BE2C (cell line): ENCODE data around the gene BRSK2.

Source experiments
- DNase-seq: peaks from one replicate; pipeline ENCODE4 v3.0.0-alpha.2; 2020
- H3K27me3 ChIP-seq: fragments of 250-450 bp; sonication (Bioruptor Pico); 2 replicates; pipeline ENCODE4 v1.5.1; 2020; ENCODE audit warnings: mild to moderate bottlenecking
- H3K36me3 ChIP-seq: fragments of 250-450 bp; sonication (Bioruptor Pico); 2 replicates; pipeline ENCODE4 v1.5.1; 2020; ENCODE audit warnings: mild to moderate bottlenecking
- H3K4me1 ChIP-seq: fragments of 250-450 bp; sonication (Bioruptor Pico); 2 replicates; pipeline ENCODE4 v1.5.1; 2020
- H3K4me3 ChIP-seq: 2 replicates; pipeline ENCODE4 v1.5.1; 2011; ENCODE audit warnings: low read depth, low read length
- H3K9me3 ChIP-seq: fragments of 250-450 bp; sonication (Bioruptor Pico); 2 replicates; pipeline ENCODE4 v1.5.1; 2020
- TF ChIP-seq, protein P1 (sequence below): IDR thresholded peaks from 2 replicates; pipeline ENCODE4 v1.5.1; 2012; ENCODE audit warnings: mild to moderate bottlenecking, low read depth, low read length

Gene BRSK2

DNA sequence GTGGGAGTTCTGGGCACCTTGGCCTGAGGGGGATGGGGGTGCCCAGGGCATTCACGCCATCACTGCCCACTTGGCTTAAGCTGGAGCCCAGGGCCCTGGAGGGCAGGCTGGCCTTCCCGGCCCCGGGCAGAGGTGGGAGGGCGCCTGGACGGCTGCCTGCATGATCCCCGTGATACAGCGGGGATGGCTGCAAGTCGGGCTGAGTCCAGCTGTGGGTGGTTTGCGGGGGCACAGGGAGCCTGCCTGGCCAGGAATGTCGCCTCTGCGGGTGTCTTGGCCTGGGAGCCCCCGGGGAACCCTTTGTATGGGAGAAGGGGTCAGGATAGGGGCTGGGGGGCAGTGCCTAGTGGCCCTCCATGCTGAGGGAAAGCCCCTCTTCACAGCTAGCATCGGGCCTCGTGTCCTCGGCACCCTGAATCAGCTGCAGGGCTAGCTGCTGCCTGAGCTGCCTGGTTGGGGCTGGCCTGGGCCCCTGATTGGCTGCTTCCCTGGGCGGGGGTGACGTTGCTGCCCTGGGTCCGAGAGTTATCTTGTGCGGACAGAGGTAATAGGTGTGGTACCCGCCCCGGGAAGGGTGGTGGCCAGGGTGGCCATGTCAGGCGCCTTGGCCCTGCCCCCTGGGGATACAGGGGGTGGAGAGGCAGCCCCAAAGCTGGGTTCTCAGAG lies 8.3 kb downstream of the BRSK2 start:
- Histone ChIP-seq H3K9me3 (no peaks in the 10 kb centered on the region), H3K27me3 (no peaks in the 10 kb centered on the region), H3K4me3 (no peak overlapping the region), H3K36me3 (no peaks in the 10 kb centered on the region), H3K4me1 (peaks cover 11% of the 10 kb centered on the region)
- TF ChIP-seq, protein P1, sequence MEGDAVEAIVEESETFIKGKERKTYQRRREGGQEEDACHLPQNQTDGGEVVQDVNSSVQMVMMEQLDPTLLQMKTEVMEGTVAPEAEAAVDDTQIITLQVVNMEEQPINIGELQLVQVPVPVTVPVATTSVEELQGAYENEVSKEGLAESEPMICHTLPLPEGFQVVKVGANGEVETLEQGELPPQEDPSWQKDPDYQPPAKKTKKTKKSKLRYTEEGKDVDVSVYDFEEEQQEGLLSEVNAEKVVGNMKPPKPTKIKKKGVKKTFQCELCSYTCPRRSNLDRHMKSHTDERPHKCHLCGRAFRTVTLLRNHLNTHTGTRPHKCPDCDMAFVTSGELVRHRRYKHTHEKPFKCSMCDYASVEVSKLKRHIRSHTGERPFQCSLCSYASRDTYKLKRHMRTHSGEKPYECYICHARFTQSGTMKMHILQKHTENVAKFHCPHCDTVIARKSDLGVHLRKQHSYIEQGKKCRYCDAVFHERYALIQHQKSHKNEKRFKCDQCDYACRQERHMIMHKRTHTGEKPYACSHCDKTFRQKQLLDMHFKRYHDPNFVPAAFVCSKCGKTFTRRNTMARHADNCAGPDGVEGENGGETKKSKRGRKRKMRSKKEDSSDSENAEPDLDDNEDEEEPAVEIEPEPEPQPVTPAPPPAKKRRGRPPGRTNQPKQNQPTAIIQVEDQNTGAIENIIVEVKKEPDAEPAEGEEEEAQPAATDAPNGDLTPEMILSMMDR, result no peak
- DNase-seq, result no peak

DNA sequence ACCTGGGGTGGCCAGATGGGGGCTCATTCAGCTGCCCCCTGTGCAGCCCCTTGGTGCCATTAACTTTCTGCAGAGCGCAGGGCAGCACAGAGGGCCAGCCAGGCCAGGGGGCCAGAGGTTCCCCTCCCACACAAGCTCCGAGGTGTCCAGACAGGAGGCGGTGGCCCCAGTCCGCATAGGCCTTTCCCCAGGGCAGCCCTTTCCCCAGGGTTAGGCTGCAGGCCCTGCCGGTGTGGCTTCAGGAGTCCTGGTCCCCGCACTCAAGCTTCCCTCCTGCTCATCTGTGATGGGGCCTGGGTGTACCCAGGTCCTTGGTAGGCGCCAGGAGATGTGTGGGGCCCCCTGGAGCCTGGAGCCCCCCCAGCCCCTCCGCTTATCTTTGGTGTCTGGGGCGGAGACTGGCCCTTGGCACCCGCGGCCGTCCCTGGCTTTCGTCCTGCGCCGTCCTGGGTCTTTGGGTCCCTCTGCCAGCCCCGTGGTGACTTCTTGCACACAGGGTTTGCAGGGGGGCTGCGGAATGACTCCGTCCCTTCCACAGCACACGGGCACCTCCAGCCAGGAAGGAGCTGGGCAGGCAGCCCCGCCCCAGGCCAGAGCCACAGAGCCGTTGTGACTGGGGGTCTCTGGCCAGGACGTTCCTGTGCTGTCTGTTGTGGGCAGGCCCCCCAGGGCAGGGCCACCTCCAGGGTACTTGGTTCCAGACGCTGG lies 8.9 kb downstream of the BRSK2 start:
- Histone ChIP-seq H3K9me3 (no peaks in the 10 kb centered on the region), H3K27me3 (no peaks in the 10 kb centered on the region), H3K36me3 (no peaks in the 10 kb centered on the region), H3K4me3 (no peak overlapping the region), H3K4me1 (peaks cover 11% of the 10 kb centered on the region)
- DNase-seq, result no peak
- TF ChIP-seq, protein P1, result no peak

DNA sequence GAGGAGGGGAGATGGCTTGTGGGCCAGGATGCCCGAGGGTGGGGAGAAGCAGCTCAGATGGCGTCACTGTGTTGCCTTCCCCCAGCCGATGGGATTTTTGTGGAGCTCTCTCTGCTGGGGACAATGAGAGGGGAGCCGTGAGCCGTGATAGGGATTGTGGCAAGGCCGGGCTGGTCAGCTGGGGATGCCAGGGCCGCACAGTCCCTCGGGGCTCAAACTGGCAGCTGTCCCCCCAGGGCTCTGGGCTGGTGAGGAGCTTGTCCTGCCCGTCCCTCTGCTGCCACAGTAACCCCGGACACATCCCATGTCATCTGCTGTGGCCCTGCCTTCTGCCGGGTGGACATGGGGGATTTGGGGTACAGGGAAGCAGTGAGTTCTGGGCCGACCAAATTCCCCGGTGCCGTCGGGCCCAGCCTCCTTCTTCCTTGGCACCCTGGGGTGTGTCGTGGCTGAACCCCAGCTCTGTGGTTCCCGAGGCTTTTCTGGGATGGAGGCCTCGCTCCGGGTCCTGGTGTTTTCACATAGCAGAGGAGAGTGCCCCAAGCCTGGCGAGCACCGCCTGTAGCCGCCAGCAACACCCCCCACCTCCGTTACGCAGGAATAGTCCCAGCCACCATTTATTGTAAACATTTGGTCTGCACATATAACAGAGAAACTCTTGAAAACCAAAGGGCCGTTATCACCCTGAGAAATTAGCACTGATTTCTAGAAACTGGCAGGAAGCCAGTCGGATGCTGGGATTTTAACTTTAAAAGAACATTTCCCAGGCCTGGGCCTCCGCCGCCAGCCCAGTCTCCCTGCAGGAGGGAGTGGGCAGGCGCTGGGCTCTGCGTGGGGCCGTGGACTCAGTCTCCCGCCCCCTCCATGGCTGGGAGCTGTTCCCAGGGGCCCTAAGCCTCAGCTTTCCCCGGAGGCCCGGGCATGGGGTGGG lies 9.9 kb downstream of the BRSK2 start:
- TF ChIP-seq, protein P1, result no peak
- no peaks in the 10 kb centered on the region for H3K36me3 ChIP-seq

DNA sequence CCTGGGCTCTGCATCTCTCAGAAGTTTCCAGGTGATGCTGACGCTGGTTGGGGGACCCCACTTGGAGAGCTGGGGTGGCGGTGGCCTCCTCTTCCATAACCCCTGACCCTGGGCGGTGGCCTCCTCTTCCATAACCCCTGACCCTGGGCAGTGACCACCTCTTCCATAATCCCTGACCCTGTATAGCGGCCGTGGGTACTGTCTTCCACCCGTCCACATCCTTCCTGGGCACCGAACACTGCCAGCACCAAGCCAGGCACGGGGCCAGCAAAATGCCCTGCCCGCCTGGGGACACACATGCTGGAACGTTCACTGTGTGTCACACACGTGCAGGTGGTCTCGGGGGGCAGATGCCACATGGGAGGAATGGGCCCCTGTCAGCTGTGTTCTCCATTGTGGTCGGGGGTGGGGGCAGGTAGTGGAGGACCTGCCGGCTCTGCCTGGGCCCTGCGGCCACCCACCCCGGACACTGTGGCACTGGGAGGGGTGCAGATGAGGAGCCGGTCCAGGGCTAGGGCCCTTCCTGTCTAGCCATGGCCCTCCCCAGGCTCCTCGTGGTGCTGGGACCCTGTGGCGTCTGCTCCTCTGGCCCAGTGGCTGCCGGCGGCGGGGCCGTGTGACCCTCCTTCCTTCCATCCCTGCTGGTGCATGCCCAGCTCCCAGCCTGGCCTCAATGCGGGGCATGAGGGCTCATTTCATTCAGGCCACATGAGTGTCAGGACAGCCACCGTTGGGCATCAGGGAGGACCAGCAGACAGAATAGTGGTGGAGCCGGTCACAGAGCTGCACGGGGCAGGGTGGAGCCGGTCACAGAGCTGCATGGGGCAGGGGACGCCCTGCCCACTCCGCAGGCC lies 10.8 kb downstream of the BRSK2 start:
- DNase-seq, result no peak
- TF ChIP-seq, protein P1, result no peak
- H3K36me3 ChIP-seq, result no peaks in the 10 kb centered on the region
- H3K4me1 ChIP-seq, result peaks cover 11% of the 10 kb centered on the region
- no peaks in the 10 kb centered on the region for H3K9me3 ChIP-seq
- H3K27me3 ChIP-seq, result no peaks in the 10 kb centered on the region
- no peak overlapping the region for H3K4me3 ChIP-seq

More for the DNA sequence above, 9.9 kb downstream of the BRSK2 start:
- Histone ChIP-seq H3K27me3 (no peaks in the 10 kb centered on the region), H3K9me3 (no peaks in the 10 kb centered on the region), H3K4me1 (peaks cover 11% of the 10 kb centered on the region), H3K4me3 (no peak overlapping the region)
- DNase-seq, result no peak

DNA sequence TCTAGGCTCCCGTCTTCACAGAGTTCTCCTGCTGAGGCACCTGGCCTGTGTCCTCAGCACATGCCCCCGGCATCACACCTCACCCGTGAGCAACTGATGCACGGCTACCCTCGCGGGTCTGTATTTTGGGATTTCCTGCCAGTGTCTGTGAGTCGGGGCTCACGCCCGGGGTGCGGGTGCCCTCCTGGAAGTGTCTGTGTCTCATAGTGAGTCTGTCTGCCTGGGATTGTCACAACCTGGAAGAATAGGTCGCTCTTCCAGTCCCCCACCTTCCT lies 11.4 kb downstream of the BRSK2 start:
- Histone ChIP-seq H3K4me3 (no peak overlapping the region), H3K9me3 (no peaks in the 10 kb centered on the region), H3K36me3 (no peaks in the 10 kb centered on the region), H3K4me1 (peaks cover 11% of the 10 kb centered on the region), H3K27me3 (no peaks in the 10 kb centered on the region)
- TF ChIP-seq, protein P1, result no peak
- no peak for DNase-seq
